Kidney (tissue), 14 donors: ENCODE data around the gene RAB27B. TPM values are rescaled to one million over a fixed set of nuclear protein-coding genes. Genes with fewer than 3 reads are reported as not detected.

ENCODE experiments used
- DNase-seq, 5 donors: peaks; one replicate each; pipeline ENCODE4 v3.0.0-alpha.2; 2013 to 2020
- FAIRE-seq: peaks from 2 replicates; lab custom pipeline; 2012; peaks lifted over from hg19 to GRCh38; lab: Jason Lieb, UNC
- H3K27ac ChIP-seq, 2 donors: one replicate each; pipeline ENCODE4 v1.7.0; 2013; ENCODE audit warnings: low read depth in 2 of 2, low read length in 2 of 2, inconsistent platforms in 1 of 2
- H3K27me3 ChIP-seq: one replicate; pipeline ENCODE4 v1.7.1; 2013; ENCODE audit warnings: low read length, inconsistent platforms; ENCODE audit not compliant: control insufficient read depth, insufficient read depth
- H3K36me3 ChIP-seq, 3 donors: one replicate each; pipeline versions ENCODE4 v1.7.0 to v1.7.1; 2013; ENCODE audit warnings: low read length in 3 of 3, control low read depth in 1 of 3, inconsistent platforms in 1 of 3; ENCODE audit not compliant: insufficient read depth in 3 of 3, control insufficient read depth in 2 of 3
- H3K4me1 ChIP-seq, 3 donors: one replicate each; pipeline versions ENCODE4 v1.7.0 to v1.7.1; 2013; ENCODE audit warnings: low read length in 3 of 3, inconsistent platforms in 1 of 3, low read depth in 1 of 3; ENCODE audit not compliant: control insufficient read depth in 2 of 3, insufficient read depth in 2 of 3
- H3K4me3 ChIP-seq, 3 donors: one replicate each; pipeline versions ENCODE4 v1.7.0 to v1.8.1; 2013; ENCODE audit warnings: low read length in 3 of 3, control low read depth in 1 of 3, inconsistent platforms in 1 of 3
- H3K9ac ChIP-seq, 3 donors: one replicate each; pipeline versions ENCODE4 v1.7.0 to v1.7.1; 2013; ENCODE audit warnings: low read length in 3 of 3, control low read depth in 1 of 3, inconsistent platforms in 1 of 3
- H3K9me3 ChIP-seq, 3 donors: one replicate each; pipeline versions ENCODE4 v1.7.0 to v1.7.1; 2013; ENCODE audit warnings: low read length in 3 of 3, control low read depth in 1 of 3, inconsistent platforms in 1 of 3; ENCODE audit not compliant: control insufficient read depth in 2 of 3, insufficient read depth in 1 of 3
- CTCF ChIP-seq: IDR thresholded peaks from 3 replicates; pipeline ENCODE4 v1.5.1; 2012; ENCODE audit warnings: mild to moderate bottlenecking, moderate library complexity, borderline replicate concordance; ENCODE audit not compliant: insufficient read depth; ENCODE audit errors: extremely low read depth
- intact Hi-C: fragments of 100-400 bp; cut with DNase I; formaldehyde crosslinking; loops from one replicate; pipeline ENCODE4 v1.11.1; 2022
- polyA plus RNA-seq: library from polyadenylated mRNA; stranded (reverse); fragments of 350-450 nt; fragmentation: Illumina TruSeq; extraction: RNeasy Lipid Tissue Mini Kit (QIAGEN cat#74804); gene quantifications from one replicate; pipeline ENCODE4 v1.2.3, GENCODE V29; 2014; ENCODE audit warnings: low read depth, low replicate concordance; ENCODE audit not compliant: insufficient read depth
- total RNA-seq: library from RNA; stranded (reverse); fragmentation: NEBNext Ultra II Directional; extraction: Animal tissue kit (Norgen Biotek cat#: 25700); gene quantifications from one replicate; pipeline ENCODE4 v1.2.1, GENCODE V29; 2021
- donor health status: control.
- donor health status: control.
- donor health status: control.
- donor health status: control.
- donor health status: control.
- donor health status: DM: yes; HTN: yes; CAD: no.
- donor health status: Normal renal cell carcinoma (clear cell type).

Gene RAB27B
- total and polyA plus RNA-seq, 2 donors from 2014 or later: 0.32 to 4.1 TPM

- Histone ChIP-seq H3K36me3 (no peaks in the 10 kb centered on the region), H3K27me3 (no peaks in the 10 kb centered on the region), H3K4me1 (no peaks in the 10 kb centered on the region), H3K4me3 (no peak overlapping the region), H3K9me3 (no peaks in the 10 kb centered on the region), H3K9ac (no peak overlapping the region), H3K27ac (no peak overlapping the region)
- no peak for TF ChIP-seq CTCF
- DNase-seq: no peak
- no peak for FAIRE-seq
- intact Hi-C loops: no loop called here
Measured at GRCh38 chr18:54916507-54916906, 88.2 kb downstream of the RAB27B start.

- no peak overlapping the region for H3K27ac ChIP-seq
- no peak for TF ChIP-seq CTCF
- H3K27me3 ChIP-seq: no peaks in the 10 kb centered on the region
- DNase-seq (peak in 1 of 5 donors; percentile 3), FAIRE-seq (no peak)
- intact Hi-C loops: no loop called here
- no peak overlapping the region for H3K9ac ChIP-seq
- no peaks in the 10 kb centered on the region for H3K9me3 ChIP-seq
- H3K4me3 ChIP-seq: no peak overlapping the region
- no peaks in the 10 kb centered on the region for H3K4me1 ChIP-seq
- H3K36me3 ChIP-seq: no peaks in the 10 kb centered on the region
Measured at GRCh38 chr18:54918060-54918459, 89.8 kb downstream of the RAB27B start.

GRCh38 chr18:54919412-54919811 lies 91.1 kb downstream of the RAB27B start:
- no peak for FAIRE-seq
- DNase-seq: no peak
- H3K27ac ChIP-seq: no peak overlapping the region

More at GRCh38 chr18:54919412-54919811, 91.1 kb downstream of the RAB27B start:
- Histone ChIP-seq H3K4me1 (no peaks in the 10 kb centered on the region), H3K4me3 (no peak overlapping the region), H3K9me3 (no peaks in the 10 kb centered on the region), H3K36me3 (no peaks in the 10 kb centered on the region), H3K27me3 (no peaks in the 10 kb centered on the region), H3K9ac (no peak overlapping the region)
- TF ChIP-seq CTCF: no peak
- intact Hi-C loops: no loop called here
